Nephron (organoid): Measurements from ENCODE around the gene ZBTB40.

Experiments
- H3K27ac Mint-ChIP-seq, 3 experiments: 2 replicates each; pipeline ENCODE4 v1.8.0; 2020; ENCODE audit warnings: mixed read lengths in 3 of 3, mild to moderate bottlenecking in 2 of 3, moderate library complexity in 1 of 3
- H3K27me3 Mint-ChIP-seq: 2 replicates; pipeline ENCODE4 v1.8.0; 2021; ENCODE audit warnings: low read depth, mild to moderate bottlenecking, moderate library complexity, mixed read lengths
- H3K36me3 Mint-ChIP-seq: 2 replicates; pipeline ENCODE4 v1.8.0; 2020; ENCODE audit warnings: low read depth, mixed read lengths
- H3K4me1 Mint-ChIP-seq: 2 replicates; pipeline ENCODE4 v1.8.0; 2020; ENCODE audit warnings: mixed read lengths
- H3K4me3 Mint-ChIP-seq, 3 experiments: 2 replicates each; pipeline ENCODE4 v1.8.0; 2020; ENCODE audit warnings: mild to moderate bottlenecking in 3 of 3, mixed read lengths in 3 of 3, moderate library complexity in 2 of 3
- H3K9me3 Mint-ChIP-seq: 2 replicates; pipeline ENCODE4 v1.8.0; 2020; ENCODE audit warnings: mixed read lengths
- TF ChIP-seq, protein P1 (sequence below), 3 experiments: fragments of 200-600 bp; sonication (generic); IDR thresholded peaks; one replicate each; pipeline ENCODE4 v1.5.0; 2021; ENCODE audit warnings: antibody characterized with exemption in 3 of 3; ENCODE audit not compliant: unreplicated experiment in 3 of 3

The ZBTB40 gene

DNA sequence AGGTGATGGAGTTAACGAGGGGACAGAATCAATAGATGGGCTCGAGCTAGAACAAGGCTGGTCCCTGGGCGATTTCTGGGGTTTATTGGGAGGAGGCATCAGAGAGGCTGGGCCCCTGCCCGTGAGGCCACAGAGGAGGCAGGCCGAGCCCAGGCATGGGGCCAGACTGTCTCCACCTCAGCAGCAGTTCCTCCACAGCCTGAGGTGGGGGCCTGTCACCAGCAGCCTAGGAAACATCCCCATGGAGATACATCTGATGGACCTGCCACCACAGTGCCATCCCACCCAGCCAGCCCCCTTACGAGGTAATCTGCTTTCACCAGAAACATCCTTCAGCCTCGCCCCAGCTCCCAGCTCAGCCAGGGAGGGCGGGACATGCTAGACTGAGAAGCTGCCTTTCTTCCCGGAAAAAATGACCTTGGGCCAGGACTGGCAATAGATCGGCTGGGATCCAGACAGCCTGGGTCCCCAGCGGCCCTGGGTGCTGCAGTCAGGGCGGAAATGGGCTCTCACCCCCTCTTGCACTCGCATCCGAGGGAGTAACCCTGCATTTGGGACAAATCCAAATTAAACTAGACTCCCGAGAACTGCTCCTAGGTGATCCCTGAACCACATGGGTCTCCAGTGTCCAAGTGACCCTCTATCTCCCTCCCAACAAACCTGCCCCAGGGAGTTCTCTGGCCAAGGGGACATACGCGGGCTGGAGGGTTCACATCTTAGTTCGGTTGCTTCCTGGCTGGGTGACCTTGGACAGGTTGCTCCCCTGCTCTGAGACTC lies 101.6 kb downstream of the ZBTB40 start:
- no peaks in the 10 kb centered on the region for H3K9me3 Mint-ChIP-seq
- H3K4me1 Mint-ChIP-seq = peaks cover 40% of the 10 kb centered on the region
- H3K36me3 Mint-ChIP-seq = no peaks in the 10 kb centered on the region
- peaks cover 92% of the 10 kb centered on the region for H3K27me3 Mint-ChIP-seq
- no peak overlapping the region for H3K4me3 Mint-ChIP-seq
- TF ChIP-seq, protein P1, sequence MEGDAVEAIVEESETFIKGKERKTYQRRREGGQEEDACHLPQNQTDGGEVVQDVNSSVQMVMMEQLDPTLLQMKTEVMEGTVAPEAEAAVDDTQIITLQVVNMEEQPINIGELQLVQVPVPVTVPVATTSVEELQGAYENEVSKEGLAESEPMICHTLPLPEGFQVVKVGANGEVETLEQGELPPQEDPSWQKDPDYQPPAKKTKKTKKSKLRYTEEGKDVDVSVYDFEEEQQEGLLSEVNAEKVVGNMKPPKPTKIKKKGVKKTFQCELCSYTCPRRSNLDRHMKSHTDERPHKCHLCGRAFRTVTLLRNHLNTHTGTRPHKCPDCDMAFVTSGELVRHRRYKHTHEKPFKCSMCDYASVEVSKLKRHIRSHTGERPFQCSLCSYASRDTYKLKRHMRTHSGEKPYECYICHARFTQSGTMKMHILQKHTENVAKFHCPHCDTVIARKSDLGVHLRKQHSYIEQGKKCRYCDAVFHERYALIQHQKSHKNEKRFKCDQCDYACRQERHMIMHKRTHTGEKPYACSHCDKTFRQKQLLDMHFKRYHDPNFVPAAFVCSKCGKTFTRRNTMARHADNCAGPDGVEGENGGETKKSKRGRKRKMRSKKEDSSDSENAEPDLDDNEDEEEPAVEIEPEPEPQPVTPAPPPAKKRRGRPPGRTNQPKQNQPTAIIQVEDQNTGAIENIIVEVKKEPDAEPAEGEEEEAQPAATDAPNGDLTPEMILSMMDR (IDR thresholded peaks at IDR 0.05; ENCODE audit: unreplicated experiment in 3 of 3) = no peak
- no peak overlapping the region for H3K27ac Mint-ChIP-seq

DNA sequence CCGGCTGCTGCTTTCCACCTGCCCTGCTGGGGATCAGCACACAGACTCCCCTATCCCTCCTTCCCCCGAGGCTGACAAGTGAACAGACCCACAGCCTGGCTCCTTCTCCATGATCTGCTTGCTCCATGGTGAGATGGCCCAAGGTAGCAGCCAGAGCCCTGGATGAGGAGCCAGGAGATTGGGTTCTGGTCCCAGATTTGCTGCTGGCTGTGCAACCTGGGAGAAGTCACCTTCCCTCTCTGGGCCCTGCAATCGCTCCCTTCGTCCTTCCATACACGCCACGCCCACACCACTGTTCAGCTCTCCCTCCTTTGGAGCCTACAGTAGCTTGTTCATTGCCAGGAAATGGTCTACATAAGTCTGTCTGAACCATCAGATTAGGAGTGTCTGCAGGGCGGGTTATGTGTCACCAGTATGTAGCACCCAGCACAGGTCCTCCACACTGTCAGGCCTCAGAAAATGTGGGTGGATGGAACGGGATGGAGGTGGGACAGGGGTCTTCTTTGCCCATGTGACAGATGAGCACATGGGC lies 102.4 kb downstream of the ZBTB40 start:
- Mint-ChIP-seq H3K9me3 (no peaks in the 10 kb centered on the region), H3K4me1 (peaks cover 40% of the 10 kb centered on the region), H3K27ac (no peak overlapping the region), H3K27me3 (peaks cover 90% of the 10 kb centered on the region), H3K4me3 (no peak overlapping the region), H3K36me3 (no peaks in the 10 kb centered on the region)
- TF ChIP-seq, protein P1 (IDR thresholded peaks at IDR 0.05; ENCODE audit: unreplicated experiment in 3 of 3) = no peak

DNA sequence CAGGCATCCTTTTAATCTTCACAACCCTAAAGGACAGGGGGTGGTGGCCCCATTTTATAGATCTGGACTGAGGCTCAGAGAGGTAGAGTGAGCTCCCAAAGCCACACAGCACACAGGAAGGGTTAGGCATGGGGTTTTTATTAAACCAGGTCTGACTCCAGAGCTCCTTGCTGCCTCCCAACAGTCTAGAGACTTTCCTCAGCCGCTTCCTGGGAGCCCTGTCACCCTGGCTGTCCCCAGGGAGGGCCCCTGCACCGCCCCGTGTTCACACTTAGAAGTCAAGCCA lies 103.7 kb downstream of the ZBTB40 start:
- no peaks in the 10 kb centered on the region for H3K36me3 Mint-ChIP-seq
- H3K9me3 Mint-ChIP-seq = no peaks in the 10 kb centered on the region
- H3K4me3 Mint-ChIP-seq = no peak overlapping the region
- H3K27me3 Mint-ChIP-seq = peaks cover 90% of the 10 kb centered on the region
- H3K27ac Mint-ChIP-seq = no peak overlapping the region
- peaks cover 40% of the 10 kb centered on the region for H3K4me1 Mint-ChIP-seq
- TF ChIP-seq, protein P1 (IDR thresholded peaks at IDR 0.05; ENCODE audit: unreplicated experiment in 3 of 3) = no peak

DNA sequence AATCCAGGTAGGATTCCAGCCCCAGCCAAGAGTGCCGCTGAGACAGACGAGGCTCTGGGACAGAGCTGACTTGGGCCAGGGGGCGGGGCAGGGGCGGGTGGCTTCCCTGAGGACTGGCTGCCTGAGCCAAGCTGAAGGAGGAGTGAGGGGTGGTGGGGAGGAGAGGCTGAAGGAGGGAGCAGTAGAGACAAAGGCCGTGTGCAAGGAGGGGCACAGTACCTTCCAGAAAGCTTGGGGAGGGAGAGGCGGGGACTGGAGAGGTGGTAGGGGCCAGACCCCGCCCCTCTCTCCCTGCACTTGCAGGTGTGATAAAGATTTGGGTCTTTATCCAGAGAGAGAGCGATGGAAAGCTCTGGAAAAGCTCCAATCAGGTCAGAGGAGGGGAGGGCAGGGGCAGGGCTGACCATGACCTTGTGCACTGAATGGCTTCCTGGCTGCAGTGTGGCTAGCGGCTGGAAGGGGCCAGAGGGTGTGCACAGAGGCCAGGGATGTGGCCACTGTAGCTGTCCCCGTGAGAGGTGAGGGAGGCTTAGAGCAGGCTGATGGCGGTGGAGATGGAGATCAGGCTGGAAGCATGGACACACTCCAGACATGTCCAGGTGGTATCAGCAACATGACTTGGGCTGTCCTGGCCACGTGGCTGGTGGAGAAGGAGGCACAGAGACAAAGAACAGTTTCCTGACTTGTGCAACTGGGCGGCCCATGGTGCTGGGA lies 104.9 kb downstream of the ZBTB40 start:
- peak overlapping the region; percentile 22 to 71 (median 63) for H3K27ac Mint-ChIP-seq
- peaks cover 36% of the 10 kb centered on the region for H3K4me1 Mint-ChIP-seq
- H3K27me3 Mint-ChIP-seq = peaks cover 91% of the 10 kb centered on the region
- H3K4me3 Mint-ChIP-seq = peak overlapping the region in 1 of 3 experiments; percentile 22
- no peaks in the 10 kb centered on the region for H3K9me3 Mint-ChIP-seq
- H3K36me3 Mint-ChIP-seq = no peaks in the 10 kb centered on the region
- TF ChIP-seq, protein P1 (IDR thresholded peaks at IDR 0.05; ENCODE audit: unreplicated experiment in 3 of 3) = no peak

DNA sequence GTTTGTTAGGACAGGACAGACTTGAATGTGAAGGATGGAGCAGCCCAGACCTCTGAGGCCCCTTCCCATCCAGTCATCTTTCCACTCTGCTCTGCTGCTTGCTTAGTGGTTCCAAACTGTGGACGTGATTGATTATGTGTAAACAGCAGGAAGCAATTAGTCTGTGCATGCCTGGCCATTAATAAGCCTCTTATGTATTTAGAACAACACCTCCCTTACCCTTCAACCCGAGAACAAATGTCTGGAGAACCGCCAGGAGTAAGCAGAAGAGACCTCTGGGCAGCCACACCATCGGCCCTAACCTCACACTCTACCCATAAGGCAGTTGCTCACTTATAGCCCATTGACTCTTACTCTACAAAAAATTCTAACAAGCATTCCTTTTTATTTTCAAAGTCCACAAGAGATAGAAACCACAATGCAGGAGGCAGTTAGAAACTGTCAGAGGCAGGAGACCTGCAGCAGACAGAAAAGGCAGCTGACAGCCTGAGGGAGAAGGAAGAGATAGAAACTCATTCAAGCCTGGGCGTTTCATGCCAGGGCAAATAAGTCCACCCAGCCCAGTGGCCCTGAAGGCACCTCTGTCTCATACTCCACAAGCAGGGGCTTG lies 105.8 kb downstream of the ZBTB40 start:
- Mint-ChIP-seq H3K4me1 (peaks cover 35% of the 10 kb centered on the region), H3K27ac (peak overlapping the region; percentile 22 to 71 (median 63)), H3K9me3 (no peaks in the 10 kb centered on the region), H3K4me3 (peak overlapping the region; percentile 12 to 45 (median 22)), H3K36me3 (no peaks in the 10 kb centered on the region), H3K27me3 (peaks cover 92% of the 10 kb centered on the region)
- TF ChIP-seq, protein P1 (IDR thresholded peaks at IDR 0.05; ENCODE audit: unreplicated experiment in 3 of 3) = no peak
